ENCODE results near the gene NR6A1.

The NR6A1 gene

DNA sequence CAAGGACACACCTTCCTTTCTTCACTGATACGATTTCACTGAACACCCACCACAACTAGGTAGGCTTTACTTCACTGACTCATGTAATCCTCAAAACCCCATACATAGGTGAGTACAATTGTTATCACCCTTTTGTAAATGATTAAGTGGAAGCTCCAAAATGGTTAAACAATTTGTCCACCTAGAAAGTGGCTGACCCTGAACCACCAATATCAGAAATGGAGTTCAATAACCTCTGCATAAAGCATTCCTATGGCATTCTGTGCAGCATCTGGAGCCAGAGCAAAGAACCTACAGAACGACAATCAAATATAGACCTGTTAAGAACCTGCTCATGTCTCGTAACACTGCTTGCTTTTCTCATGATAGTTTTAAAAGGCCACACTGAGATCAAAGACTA lies 213.2 kb downstream of the NR6A1 start:
- DNase-seq = no peak

DNA sequence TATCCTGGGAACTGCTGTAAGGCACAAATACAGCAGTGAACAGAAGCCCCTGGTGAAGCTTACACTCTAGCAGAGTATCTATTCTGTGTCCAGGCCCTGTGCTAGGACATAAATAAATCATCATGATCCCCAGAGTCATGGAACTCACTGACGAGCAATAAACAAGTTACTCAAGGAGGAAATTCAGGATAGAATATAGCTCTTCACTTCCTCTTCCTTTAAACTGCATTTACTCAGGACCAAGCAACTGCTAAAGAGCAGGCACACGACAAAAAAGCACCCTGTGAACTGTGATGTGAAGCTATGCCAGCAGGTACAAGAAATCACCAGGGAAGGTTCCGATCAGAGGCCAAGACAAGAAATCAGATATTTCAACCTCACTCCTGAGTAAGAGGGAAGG lies 216.1 kb downstream of the NR6A1 start:
- DNase-seq = no peak

DNA sequence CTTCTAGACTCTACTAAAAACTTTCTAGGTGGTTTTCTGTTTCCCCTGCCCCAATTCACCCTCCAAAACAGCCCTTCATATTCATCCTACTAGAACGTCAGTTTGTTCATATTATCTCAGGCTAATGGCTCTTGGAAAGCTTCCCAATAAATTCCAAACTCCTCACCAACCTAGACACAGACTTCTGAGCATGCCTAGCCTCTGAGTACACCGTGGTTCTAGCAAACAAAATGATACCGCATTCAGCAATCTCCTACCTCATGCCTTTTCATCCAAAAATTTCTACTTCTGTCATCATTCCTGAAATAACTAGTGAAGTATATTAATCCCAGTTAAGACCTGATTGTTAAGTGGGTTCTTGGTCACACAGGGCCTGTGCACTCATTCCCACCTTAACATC lies 217.4 kb downstream of the NR6A1 start:
- DNase-seq = no peak

DNA sequence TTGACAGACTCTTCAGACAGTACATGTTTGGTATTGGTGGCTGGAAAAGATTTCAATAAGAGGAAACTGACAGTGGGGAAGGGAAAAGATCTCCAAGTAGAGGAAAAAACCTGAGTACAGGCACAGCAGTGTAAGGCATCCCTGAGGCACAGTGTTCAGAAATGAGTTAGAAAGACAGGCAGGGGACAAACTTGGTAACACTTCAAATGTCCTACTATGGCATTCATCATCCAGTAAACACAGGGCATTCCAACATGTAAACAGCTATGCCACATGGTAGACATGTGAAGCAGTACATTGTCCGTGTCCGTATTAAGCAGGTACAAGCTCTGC lies 218.9 kb downstream of the NR6A1 start:
- DNase-seq = no peak

DNA sequence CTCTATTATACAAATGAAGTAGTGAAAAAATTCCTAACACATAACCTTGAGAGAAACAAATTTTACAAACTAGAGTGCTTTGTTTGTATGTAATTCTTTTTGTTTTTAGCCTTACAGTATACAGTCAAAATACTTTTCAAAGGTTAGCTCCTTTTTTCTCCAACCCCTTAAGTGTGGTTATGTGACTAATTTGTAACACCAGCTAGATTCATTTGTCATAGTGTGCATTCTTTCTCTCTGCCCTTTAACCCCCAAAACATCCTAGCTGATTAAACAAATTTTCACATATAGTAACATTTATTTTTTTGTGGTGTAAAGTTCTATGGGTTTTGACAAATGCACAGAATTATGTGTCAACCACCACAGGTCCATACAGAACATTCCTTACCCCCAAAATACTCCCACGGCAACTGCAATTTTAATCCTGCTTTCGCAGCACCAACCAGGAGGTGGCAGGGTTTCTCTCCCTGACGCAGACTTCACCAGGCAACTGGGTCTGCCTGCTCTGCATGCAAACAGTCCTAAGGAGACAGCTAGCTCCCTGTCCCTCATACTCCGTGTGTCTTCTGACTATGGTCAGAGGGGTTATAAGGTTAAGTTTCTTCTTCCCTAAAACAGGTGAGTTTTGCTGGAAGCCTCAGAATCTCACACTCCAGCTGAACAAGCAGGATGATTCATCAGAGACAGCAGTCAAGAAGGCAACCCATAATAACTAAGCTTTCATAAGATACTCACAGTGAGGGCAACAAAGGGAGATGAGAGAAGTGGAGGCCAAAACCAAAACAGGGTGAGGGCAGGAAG lies 219.4 kb downstream of the NR6A1 start:
- peak; percentile 25 for DNase-seq

DNA sequence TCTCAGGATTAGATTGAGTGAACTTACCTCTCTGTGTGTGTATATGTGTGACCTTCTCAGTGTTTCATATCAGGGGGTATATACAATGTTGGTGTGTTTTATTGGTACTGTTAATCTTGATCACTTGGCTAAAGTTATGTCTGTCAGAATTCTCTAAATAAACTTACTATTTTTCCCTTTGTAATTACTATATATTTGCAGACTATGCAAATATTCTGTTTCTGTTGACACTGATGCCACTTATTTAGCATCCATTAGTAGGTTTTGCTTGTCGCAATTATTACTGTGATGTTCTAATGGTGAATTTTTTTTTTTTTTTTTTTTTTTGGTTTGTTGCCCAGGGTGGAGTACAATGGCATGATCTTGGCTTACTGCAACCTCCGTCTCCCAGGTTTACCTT lies 221.0 kb downstream of the NR6A1 start:
- DNase-seq = no peak

DNA sequence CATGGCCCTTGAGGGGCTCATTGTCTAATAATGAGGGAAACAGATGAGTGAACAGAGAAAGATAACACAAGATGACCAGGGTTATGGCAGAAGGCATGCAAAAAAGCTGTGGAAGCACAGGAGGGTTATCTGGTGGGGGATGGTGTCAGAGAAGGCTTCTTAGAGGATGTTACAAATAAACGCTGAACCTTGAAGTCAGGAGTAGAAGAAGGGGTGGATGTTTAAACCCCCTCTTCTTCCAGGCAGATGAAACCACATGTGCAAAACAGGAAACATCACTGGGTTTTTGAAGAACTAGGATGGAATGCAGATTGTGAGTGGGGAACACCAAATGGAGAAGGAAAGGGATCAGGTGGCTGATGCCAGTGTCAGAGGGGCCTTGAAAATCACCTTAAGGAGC lies 222.1 kb downstream of the NR6A1 start:
- no peak for DNase-seq

DNA sequence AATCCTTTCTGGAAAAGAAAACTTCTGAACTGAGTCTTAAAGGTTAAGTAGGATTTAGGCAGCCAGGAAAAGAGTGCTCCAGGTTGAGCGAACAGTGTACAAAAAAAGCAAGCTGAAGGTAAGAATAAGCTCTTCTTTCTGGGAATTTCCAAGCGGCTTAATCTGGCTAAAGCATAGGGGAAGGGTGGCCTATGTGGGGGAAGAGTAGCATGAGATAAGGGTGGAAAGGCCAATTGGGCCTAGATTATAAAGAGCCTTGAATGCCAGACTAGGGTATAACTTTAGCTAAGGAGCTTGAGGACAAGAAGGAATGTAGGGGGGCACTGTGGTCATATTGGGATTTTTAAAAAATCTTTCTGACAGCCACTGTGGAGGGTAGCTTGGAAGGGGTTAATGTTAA lies 226.6 kb downstream of the NR6A1 start:
- no peak for DNase-seq

DNA sequence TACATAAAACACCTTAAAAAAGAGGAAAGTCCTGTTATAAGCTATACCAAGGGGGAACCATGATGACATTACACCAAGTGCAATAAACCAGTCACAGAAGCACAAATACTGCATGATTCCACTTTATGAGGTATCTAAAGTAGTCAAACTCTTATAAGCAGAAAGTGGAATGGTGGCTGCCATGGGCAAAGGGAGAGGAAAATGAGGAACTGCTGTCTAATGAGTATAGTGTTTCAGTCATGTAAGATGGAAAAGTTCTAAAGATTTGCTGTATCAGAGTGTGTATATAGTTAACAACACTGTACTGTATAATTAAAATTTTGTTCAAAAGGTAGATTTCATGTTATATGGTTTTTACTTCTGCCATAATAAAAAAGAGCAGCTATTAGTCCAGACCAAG lies 229.3 kb downstream of the NR6A1 start:
- no peak for DNase-seq

DNA sequence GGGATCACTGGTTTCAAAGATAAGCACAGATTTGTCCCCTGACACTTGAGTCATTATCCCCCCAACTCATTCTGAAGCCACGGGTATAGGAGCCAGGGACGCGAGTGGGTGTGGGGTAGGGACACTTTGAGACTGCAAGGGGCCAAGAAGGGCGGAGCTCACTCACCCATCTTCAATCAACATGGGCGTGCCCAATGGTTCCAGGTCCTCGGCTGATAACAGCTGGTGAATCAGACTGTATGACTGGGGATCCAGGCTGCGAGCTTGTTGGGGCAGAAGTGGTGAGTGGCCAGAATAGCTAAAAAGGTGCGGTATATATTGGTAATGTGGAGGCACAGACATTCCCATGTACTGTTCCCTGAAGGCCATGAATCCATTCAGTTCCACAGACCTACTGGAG lies 233.2 kb downstream of the NR6A1 start:
- no peak for DNase-seq

DNA sequence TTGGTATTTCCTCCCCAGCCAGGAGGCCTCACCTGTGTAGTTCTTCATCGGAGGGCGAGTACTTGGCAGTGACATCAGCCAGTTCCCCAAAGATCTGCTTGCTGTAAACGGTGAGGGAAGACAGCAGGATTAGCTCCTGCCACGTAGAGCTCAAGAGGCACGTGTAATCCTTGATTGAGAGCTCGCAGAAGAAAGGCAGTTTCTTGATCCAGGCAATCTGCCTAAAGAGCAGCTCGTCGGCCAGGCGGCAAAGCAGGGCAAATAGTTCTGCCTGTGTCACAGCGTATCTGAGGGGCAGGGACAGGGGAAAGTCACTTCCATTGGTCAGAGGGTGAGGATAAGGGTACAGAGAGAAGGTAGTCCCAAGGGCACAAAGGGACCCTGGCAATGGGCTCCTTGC lies 235.3 kb downstream of the NR6A1 start:
- no peak for DNase-seq

DNA sequence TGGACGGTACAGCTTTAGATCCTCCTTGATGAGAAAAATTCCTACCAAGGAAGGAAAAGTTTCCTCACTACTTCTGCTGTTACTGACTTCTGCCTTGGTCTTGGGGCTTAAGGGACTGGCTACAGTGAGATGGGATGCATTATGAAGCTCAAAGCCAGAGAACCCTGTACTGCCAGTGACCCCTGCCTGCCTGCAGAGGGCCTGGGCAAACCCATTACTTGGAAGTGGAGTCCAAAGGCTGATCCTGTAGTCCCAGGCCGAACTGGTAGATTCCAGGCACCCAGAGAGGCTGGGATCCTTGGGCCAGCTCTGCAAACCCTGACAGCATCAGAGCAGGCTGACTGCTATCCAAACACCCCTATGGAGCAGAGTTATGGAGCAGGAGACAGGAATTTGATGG lies 238.2 kb downstream of the NR6A1 start:
- DNase-seq = no peak

DNA sequence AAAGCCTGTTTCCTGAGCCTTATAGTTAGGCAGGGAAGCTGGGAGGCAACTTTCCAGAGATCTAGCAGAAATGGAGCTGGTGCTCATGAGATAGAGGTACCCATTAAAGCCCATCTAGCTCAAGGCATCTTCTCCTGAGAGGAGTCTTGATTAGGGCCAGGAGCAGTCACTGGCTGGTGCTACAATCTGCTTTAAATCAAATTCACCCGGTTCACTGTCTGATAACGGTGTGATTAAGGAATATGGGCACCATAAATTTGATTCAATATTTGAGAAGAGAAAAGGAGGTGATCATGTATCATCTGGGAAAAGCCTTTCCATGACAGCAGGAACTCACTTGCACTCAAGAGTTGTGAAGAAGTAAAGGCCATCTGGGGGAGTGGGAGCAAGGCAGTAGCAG lies 240.0 kb downstream of the NR6A1 start:
- no peak for DNase-seq

DNA sequence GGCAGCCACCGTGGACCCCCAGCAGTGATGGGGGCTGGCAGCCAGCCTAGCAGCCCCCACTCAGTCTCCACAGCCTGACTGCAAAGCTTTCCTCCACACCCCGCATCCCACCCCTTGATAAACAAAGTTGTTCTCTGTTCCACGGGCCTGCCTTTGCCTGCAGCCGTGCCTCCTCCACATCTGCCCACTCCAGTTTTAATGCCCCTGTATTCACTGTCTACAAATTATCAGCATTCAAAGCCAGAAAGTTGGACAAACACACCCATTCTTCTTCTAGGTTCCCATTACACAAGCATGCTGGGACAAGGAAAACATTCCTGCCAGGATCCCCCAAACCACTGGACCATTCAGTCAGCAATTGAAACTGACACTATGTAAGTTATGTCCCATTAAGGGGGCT lies 240.9 kb downstream of the NR6A1 start:
- DNase-seq = no peak

DNA sequence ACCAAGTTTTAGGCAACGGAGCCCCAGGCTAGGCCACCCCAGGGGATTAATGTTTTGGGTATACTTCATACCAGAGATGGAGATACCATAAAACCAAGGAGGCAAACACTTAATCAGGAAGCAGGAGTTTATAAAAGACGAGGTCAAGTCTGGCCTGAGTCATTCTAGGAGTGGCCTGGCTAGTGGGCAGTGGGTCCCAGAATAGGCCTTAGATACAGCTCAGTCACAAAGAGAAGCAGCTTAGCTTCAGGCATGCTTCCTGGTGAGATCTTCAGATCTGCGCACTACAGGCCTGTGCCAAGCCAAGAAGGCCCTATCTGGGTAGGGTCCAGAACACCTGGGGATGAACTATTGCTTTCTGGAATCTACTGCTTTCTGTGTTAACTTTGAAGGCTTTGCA lies 243.3 kb downstream of the NR6A1 start:
- DNase-seq = no peak

DNA sequence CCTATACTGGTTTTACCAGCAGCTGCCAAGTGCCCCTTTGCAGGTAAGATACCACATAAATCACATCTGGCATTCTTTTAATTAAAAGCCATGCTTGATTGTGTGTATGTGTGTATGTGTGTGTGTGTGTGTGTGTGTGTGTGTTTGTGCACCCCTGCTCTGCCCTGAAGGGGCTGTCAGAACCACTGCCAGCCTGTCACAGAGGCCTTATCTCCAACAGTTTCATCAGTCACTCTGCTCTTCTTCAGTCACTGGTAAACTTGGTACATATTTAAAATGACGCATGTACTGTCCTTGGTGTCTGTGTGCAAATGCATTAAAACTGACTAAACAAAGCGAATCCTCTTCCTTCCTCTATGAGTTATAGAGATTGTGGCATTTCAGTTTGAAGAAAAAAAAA lies 244.9 kb downstream of the NR6A1 start:
- DNase-seq = no peak

DNA sequence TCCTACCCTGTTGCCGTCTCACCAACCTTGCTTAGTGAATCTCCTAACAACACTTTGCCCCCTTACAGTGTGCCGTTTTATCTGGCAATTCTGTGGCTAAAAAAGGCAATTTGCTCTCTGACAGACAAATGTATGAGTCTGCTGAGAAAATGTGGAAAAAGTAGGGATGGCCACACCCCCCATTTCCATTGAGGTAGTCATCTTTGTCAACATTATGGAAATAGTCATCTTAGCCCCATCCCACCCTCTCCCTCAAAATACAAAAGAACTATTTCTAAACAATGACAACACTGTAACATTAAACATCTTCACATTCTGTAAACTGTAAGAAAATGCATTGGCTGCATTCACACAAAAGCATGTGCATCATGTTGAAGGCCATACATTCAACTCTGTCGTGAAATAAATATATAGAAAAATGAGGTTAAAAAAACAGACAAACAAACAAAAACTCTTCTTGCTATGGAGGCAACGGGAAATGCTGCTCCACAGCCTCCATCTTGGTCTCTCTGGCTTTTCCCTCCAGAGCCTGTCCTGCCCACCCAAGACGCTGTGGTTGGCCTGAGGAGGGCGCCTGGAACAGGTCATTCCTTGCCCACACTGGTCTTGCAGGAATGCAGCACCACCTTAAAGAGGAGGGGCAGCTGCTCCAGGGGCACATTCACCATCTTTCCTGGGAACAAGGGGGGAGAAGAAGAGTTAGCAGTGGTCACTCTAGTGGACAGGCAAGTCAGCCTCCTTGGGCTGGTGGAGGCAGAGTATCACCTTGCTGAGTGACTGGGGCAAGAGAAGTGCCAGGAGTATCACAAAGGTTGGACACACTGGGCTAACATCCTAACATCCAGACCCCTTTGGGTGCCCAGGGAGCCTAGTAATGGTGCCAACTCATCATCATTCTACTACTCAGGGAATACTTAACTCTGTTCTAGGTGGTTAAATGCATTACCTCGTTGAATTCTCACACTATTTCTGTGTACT lies 248.7 kb downstream of the NR6A1 start:
- no peak for DNase-seq

DNA sequence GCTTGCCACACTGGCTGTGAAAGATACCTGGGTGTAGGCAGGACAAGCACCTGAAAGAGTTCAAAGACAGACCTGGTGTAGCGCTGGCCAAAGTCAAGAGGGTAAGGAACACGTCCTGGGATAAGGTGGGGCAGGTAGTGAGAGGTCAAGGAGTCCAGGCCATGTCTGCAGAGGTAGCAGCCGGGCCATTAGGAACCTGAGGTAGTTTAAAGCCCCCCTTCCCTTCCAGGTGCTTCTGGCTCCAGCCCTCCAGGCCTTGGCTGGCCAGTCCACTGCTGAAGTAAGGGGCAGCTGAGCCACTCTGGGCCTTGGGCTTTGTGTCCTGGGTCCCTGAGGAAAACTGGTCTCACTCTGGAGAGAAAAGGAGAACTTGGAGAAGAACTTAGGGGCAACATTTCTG lies 250.0 kb downstream of the NR6A1 start:
- DNase-seq = no peak

DNA sequence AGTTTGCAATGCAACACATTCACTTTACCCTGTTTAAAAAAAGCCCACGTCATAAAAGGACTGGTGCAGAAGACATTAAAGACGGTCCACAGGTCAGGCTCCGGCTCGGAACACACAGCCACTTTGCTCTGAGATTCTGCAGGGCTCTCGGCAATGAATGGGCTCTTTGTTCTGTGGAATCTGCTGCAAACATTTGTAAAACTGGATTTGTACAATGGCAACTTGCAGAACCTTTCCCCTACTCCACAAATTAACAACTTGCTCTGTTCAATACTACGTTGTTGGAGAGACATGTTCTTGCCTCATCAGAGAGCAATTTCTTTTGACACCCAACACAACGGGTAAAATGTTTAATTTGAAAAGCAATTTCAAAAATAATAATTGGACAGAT lies 250.9 kb downstream of the NR6A1 start:
- DNase-seq = no peak

DNA sequence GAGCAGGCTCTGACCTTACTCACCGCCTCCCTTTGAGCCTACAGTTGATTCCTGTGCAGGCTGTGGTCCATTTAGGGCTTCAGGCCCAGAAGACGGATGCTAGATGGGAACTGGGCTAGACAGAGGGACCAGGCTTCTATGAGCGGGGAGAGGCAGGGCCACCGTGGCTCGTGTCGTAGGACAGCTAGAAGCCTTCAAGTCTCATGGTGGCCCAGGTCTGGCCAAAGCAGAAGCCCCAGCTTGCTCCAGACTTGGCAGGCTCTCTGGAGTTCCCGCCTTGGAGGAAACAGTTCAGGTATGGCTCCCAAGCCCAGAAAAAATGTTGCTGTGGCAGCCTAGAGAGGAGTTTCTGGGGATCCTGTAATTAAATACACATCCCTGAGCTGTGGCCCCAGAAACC lies 253.0 kb downstream of the NR6A1 start:
- no peak for DNase-seq

DNA sequence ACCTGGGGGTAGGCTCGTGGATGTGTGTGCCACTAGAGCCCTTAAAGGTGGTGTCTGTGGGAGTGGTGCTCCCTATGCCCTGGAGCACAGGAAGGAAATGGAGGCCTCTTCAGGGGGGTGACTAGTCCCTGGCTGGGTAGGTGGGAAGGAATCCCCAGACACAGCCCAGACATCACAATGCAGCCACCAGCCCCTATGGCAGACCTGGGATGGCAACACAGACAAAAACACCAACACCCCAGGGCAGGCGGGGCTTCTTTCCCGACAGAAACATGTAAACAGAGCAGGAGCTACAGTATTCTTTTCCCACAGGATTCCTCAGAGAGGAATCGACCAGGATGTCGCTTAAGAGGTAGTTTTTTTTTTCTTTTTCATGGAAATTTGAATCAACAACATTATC lies 253.5 kb downstream of the NR6A1 start:
- no peak for DNase-seq

DNA sequence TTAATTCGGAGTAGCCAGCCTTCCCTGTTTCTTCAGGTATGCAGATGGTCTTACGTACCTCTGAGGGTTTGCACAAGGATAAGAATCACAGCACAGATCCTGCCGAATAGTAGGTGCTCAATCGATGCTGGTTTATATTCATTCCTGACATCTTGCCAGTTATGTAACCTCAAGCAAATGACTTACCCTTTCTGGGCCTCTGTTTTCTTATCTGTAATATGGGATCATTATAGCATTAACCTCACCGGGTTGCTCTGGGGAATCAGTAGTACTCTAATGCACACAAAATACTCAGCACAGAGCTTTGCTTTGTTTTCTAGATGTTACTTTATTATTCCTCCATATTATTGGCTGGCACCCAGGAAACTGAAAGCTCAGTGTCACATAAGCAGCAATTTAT lies 256.2 kb downstream of the NR6A1 start:
- no peak for DNase-seq

DNA sequence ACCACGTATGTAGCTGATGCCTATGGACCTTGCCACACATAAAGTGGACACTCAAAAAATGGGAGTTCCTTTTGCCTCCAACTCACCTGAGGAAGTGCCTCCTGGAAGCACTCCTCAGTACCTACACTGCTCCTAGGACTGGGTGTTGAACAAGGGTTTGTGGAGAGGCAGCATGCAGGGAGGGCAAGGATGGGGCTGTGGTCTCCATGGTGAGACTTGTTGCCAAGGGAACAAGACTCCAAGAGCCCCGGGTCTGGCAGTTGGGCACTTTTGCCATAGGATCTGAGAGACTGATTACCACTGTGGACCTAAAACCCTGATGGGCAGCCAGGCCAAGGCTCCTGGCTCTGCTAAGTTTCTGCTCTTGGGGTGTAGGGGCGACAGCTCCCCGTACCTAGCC lies 257.0 kb downstream of the NR6A1 start:
- no peak for DNase-seq

DNA sequence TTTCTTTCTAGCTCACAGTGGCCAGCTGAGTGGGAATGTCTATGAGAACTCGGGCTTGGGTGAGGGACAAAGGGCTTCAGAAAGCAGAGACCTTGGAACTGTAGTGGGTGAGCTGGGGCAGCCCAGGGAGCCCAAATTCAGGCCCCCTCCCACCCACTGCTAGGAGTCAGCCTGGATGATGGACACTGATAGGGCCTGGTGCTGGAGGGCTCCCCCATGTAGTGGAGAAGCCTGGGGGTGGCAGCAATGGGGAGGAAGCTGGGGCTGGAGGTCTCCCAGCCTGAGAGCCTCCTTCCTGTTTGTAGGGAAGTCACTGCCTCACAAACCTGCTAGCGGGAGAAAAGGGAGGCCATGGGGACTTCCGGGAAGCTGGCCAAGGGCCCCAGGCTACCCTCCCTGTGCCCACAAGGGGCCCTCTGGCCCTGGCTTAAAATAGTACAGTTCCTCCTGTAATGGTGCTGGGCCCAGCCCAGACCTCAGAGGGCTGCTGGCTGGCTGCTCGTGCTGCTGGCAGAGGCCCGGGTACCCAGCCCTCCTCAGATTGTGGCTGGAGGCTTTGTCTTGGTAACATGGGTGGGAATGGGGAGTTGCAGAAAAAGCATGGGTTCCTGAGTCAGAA lies 257.6 kb downstream of the NR6A1 start:
- DNase-seq = no peak
